ENCODE data around the gene APOF. TPM values are rescaled to one million over a fixed set of nuclear protein-coding genes. Genes with fewer than 3 reads are reported as not detected.
A peak's percentile ranks its signal among the peaks of the same experiment; 100 is the strongest.
"Not testable (repeated sequence)": the region's sequence is repeated elsewhere in the genome, so short reads cannot be mapped to it uniquely, and the experiment has no call there.

Gene APOF
- total and polyA plus RNA-seq, 10 donors, result not detected

DNA sequence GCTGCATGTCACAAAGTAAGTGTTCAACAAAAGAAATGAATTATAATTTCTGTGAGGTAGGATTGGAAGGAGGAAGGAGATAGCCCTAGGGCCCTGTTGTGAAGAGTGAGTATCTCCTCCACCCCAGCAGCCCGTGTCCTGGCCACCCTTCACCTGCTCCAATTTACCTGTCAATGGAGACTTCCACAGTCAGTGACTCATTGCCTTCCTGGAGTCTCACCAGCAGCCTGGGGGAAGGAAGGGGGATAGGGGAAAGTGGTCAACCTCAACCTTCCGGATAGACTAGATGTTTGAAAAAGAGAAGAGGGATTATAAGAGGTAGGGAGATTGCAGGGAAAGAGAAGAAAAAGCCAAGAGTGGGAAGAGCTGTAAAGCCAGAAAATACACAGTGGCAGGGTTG is 12.0 kb downstream of the APOF start:
- WGBS, 5 donors, result 79 to 95% (median 85%) methylated on average over 2 of the region's 2 CpGs
- intact Hi-C loops (cut with DNase I; ENCODE audit: low total_unique reads), result no loop called here

DNA sequence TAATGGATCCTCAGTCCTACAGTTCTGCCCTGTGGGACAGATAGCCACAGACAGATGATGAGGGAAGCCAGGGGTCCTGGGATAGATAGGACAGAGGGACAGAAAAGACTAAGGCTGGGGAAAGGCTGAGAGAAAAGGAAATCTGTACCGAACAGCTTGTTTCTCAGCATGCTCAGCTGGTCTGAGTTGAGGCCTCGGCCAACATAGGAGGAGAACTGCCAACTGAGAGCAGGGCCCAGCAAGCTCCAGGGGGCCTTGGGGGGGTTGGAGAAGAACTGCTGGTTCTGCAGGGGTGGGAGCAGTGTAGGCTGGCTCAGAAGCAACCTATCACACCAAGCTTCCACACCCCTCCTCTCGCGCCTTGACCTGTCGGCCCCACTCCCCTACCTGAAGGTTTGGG is 13.9 kb downstream of the APOF start:
- H3K36me3 ChIP-seq, result peaks cover 19 to 100% (median 97%) of the 10 kb centered on the region in 6 donors
- no peaks in the 10 kb centered on the region for H3K4me1 ChIP-seq
- H3K27me3 ChIP-seq (replicated peaks in 1 of 7), result no peaks in the 10 kb centered on the region
- 88 to 96% (median 95%) methylated on average over 4 to 5 of the region's 5 CpGs for WGBS, 5 donors
- no peak overlapping the region for H3K4me3 ChIP-seq
- TF ChIP-seq POLR2AphosphoS5 (IDR thresholded peaks at IDR 0.05), result no peak
- no peak for TF ChIP-seq POLR2A (IDR thresholded peaks at IDR 0.05)
- TF ChIP-seq, protein P1, sequence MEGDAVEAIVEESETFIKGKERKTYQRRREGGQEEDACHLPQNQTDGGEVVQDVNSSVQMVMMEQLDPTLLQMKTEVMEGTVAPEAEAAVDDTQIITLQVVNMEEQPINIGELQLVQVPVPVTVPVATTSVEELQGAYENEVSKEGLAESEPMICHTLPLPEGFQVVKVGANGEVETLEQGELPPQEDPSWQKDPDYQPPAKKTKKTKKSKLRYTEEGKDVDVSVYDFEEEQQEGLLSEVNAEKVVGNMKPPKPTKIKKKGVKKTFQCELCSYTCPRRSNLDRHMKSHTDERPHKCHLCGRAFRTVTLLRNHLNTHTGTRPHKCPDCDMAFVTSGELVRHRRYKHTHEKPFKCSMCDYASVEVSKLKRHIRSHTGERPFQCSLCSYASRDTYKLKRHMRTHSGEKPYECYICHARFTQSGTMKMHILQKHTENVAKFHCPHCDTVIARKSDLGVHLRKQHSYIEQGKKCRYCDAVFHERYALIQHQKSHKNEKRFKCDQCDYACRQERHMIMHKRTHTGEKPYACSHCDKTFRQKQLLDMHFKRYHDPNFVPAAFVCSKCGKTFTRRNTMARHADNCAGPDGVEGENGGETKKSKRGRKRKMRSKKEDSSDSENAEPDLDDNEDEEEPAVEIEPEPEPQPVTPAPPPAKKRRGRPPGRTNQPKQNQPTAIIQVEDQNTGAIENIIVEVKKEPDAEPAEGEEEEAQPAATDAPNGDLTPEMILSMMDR (IDR thresholded peaks at IDR 0.05 in 8 of 11, conservative IDR thresholded peaks at IDR 0.05 in 3 of 11), result no peak
- H3K9me3 ChIP-seq, result no peaks in the 10 kb centered on the region
- peak; percentile 24 for DNase-seq
- no peak overlapping the region for H3K27ac ChIP-seq
- intact Hi-C loops (cut with DNase I; ENCODE audit: low total_unique reads), result no loop called here

More for the DNA sequence above, 12.0 kb downstream of the APOF start:
- H3K4me1 ChIP-seq, result no peaks in the 10 kb centered on the region
- TF ChIP-seq, protein P1 (IDR thresholded peaks at IDR 0.05 in 8 of 11, conservative IDR thresholded peaks at IDR 0.05 in 3 of 11), result no peak
- TF ChIP-seq POLR2AphosphoS5 (IDR thresholded peaks at IDR 0.05), result no peak
- no peak for TF ChIP-seq POLR2A (IDR thresholded peaks at IDR 0.05)
- no peak overlapping the region for H3K4me3 ChIP-seq
- peak; percentile 19 for DNase-seq
- peaks cover 19 to 100% (median 99%) of the 10 kb centered on the region in 6 donors for H3K36me3 ChIP-seq
- no peaks in the 10 kb centered on the region for H3K27me3 ChIP-seq (replicated peaks in 1 of 7)
- H3K9me3 ChIP-seq, result no peaks in the 10 kb centered on the region
- H3K27ac ChIP-seq, result no peak overlapping the region

DNA sequence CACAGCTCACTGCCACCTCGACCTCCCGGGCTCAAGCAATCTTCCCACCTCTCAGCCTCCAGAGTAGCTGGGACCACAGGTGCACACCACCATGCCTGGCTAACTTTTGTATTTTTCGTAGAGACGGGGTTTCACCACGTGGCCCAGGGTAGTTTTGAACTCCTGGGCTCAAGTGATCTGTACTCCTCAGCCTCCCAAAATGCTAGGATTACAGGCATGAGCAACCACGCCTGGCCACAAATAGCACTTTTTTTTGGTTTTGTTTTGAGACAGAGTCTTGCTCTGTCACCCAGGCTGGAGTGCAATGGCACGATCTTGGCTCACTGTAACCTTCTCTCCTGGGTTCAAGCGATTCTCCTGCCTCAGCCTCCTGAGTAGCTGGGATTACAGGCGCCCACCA is 15.4 kb downstream of the APOF start:
- H3K4me1 ChIP-seq; H3K27me3 ChIP-seq (replicated peaks in 1 of 7); intact Hi-C loops (cut with DNase I; ENCODE audit: low total_unique reads); DNase-seq; H3K4me3 ChIP-seq; H3K27ac ChIP-seq; H3K9me3 ChIP-seq: not testable (repeated sequence)
- WGBS, 5 donors, result 77 to 98% (median 84%) methylated on average over 9 of the region's 9 CpGs
- H3K36me3 ChIP-seq, result peaks cover 19 to 100% (median 97%) of the 10 kb centered on the region in 6 donors

DNA sequence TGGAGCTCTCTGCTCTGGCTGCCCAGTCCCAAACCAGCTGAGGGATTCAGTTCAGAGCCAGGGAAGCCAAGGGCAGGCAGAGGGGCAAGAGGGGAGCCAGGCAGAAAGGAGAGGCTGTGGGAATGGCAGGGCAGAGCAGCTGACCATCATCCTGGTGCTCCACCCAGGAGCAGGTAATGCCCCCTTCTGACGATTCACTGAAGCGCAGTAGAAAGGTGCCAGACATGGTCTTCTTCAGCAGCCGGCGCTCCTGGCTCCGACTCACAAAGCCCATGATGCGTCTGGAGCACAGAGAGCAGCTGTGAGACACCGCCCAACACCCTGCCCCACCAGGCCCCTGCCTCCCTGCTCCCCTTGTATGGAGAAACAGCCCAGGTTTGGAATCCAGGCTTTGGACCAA is 16.0 kb downstream of the APOF start:
- TF ChIP-seq, protein P1 (IDR thresholded peaks at IDR 0.05 in 8 of 11, conservative IDR thresholded peaks at IDR 0.05 in 3 of 11), result no peak
- TF ChIP-seq POLR2A (IDR thresholded peaks at IDR 0.05) (no peak), POLR2AphosphoS5 (IDR thresholded peaks at IDR 0.05) (peak in 1 of 3 donors; percentile 33)
- Histone ChIP-seq H3K36me3 (peaks cover 19 to 100% (median 94%) of the 10 kb centered on the region in 6 donors), H3K4me1 (no peaks in the 10 kb centered on the region), H3K4me3 (no peak overlapping the region), H3K9me3 (no peaks in the 10 kb centered on the region), H3K27ac (no peak overlapping the region), H3K27me3 (replicated peaks in 1 of 7) (no peaks in the 10 kb centered on the region)
- intact Hi-C loops (cut with DNase I; ENCODE audit: low total_unique reads), result no loop called here
- WGBS, 5 donors, result 84 to 96% (median 92%) methylated on average over 7 of the region's 7 CpGs
- peak; percentile 51 for DNase-seq

DNA sequence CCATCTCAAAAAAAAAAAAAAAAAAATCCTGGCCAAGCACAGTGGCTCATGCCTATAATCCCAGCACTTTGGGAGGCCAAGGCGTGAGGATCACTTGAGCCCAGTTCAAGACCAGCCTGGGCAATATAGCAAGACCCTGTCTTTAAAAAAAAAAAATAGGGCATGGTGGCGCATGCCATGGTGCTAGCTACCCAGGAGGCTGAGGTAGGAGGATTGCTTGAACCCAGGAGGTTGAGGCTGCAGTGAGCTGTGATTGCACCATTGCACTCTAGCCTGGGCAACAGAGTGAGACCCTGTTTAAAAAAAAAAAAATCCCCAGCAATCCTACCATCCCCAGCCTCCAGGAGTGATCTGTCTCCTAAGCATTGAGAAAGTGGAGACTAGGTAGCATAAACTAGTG is 20.4 kb downstream of the APOF start:
- H3K27ac ChIP-seq; intact Hi-C loops (cut with DNase I; ENCODE audit: low total_unique reads); DNase-seq; H3K9me3 ChIP-seq; H3K4me3 ChIP-seq; H3K27me3 ChIP-seq (replicated peaks in 1 of 7): not testable (repeated sequence)
- H3K4me1 ChIP-seq, result peaks cover 0 to 28% (median 22%) of the 10 kb centered on the region in 6 donors
- 96 to 100% (median 100%) methylated on average over 2 of the region's 2 CpGs for WGBS, 5 donors
- peaks cover 0 to 65% (median 50%) of the 10 kb centered on the region in 6 donors for H3K36me3 ChIP-seq
